ENCODE results near the gene CDCP1. TPM values are rescaled to one million over a fixed set of nuclear protein-coding genes. Genes with fewer than 3 reads are reported as not detected.
"Not testable (repeated sequence)": the region's sequence is repeated elsewhere in the genome, so short reads cannot be mapped to it uniquely, and the experiment has no call there.

Gene CDCP1
- total RNA-seq, 1 donor from 2014 or later: 53.5 TPM

DNA sequence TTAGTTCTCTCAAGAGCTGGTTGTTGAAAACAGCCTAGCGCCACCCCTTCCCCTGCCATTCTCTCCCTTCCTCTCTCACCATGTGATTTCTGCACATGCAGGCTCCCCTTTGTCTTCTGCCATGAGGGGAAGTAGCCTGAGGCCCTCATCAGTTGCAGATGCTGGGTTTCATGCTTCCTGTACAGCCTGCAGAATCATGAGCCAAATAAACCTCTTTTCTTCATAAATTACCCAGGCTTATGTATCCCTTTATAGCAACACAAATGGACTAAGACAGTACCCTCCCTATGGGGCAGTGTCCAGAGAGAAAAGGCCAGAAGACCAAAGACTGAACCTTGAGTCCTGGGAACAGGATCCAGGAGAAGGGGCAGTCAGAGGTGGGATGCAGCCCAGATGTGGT is 65.4 kb downstream of the CDCP1 start:
- DNase-seq (ENCODE audit: low read depth): no peak

DNA sequence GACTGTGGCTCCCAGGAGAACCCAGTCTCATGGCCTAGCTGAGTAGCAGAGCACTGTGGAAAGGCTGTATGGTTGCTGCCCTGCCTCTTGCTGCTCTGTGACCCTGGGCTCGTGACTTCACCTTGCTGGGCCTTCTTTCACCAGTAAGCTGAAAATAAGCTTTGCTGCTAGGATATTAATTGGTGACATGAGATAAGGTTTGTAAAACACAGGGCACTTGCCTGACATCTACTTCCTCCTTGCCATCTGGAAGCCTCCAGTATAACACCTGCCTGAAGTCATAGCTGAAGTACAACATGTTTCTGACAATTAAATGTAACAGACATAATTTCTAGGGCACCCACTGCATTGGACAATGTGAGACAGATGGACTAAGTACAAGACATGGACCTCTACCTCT is 66.5 kb downstream of the CDCP1 start:
- no peak overlapping the region for H3K4me3 ChIP-seq (ENCODE audit: low read depth, low read length)
- DNase-seq (ENCODE audit: low read depth): no peak
- TF ChIP-seq, protein P1, sequence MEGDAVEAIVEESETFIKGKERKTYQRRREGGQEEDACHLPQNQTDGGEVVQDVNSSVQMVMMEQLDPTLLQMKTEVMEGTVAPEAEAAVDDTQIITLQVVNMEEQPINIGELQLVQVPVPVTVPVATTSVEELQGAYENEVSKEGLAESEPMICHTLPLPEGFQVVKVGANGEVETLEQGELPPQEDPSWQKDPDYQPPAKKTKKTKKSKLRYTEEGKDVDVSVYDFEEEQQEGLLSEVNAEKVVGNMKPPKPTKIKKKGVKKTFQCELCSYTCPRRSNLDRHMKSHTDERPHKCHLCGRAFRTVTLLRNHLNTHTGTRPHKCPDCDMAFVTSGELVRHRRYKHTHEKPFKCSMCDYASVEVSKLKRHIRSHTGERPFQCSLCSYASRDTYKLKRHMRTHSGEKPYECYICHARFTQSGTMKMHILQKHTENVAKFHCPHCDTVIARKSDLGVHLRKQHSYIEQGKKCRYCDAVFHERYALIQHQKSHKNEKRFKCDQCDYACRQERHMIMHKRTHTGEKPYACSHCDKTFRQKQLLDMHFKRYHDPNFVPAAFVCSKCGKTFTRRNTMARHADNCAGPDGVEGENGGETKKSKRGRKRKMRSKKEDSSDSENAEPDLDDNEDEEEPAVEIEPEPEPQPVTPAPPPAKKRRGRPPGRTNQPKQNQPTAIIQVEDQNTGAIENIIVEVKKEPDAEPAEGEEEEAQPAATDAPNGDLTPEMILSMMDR (conservative IDR thresholded peaks at IDR 0.05; ENCODE audit: low read depth, low read length): no peak

More for the DNA sequence above, 65.4 kb downstream of the CDCP1 start:
- TF ChIP-seq, protein P1 (conservative IDR thresholded peaks at IDR 0.05; ENCODE audit: low read depth, low read length): no peak
- no peak overlapping the region for H3K4me3 ChIP-seq (ENCODE audit: low read depth, low read length)

DNA sequence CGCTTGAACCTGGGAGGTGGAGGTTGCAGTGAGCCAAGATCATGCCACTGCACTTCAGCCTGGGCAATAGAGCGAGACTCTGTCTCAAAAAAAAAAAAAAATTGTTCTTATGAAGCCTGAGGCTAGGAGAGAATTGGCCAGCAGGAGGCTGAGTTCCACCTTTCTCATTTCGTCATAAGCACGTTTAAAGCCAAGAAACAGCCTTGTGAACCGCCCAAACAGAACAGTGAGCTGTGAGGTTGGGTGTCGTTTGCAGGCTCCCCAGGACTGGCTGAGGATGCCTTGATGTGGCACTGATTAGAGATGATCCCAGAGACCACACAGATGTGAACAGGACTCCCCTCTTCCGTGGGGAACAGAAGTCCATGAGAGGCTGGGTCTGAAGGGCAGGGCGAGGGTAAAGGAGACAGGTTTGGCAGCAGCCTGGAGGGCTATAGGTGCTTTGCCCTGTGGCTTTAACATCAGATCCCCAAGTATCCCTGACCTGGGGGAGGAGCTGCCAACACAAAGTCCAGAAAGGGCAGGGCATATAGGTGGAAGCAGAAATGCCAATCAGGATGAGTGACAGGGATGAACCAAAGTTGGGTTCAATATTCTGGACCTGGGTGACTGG is 67.2 kb downstream of the CDCP1 start:
- no peak for DNase-seq (ENCODE audit: low read depth)
- no peak overlapping the region for H3K4me3 ChIP-seq (ENCODE audit: low read depth, low read length)
- TF ChIP-seq, protein P1 (conservative IDR thresholded peaks at IDR 0.05; ENCODE audit: low read depth, low read length): peak; percentile 43

DNA sequence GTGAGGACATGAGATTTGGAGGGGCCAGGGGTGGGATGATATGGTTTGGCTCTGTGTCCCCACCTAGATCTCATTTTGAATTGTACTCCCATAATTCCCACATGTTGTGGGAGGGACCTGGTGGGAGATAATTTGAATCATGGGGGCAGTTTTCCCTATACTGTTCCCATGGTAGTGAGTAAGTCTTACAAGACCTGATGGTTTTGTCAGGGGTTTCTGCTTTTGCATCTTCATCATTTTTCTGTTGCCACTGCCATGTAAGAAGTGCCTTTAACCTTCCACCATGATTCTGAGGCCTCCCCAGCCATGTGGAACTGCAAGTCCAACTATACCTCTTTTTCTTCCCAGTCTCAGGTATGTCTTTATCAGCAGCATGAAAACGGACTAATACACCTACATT is 67.9 kb downstream of the CDCP1 start:
- not testable (repeated sequence) for H3K4me3 ChIP-seq (ENCODE audit: low read depth, low read length); DNase-seq (ENCODE audit: low read depth)

DNA sequence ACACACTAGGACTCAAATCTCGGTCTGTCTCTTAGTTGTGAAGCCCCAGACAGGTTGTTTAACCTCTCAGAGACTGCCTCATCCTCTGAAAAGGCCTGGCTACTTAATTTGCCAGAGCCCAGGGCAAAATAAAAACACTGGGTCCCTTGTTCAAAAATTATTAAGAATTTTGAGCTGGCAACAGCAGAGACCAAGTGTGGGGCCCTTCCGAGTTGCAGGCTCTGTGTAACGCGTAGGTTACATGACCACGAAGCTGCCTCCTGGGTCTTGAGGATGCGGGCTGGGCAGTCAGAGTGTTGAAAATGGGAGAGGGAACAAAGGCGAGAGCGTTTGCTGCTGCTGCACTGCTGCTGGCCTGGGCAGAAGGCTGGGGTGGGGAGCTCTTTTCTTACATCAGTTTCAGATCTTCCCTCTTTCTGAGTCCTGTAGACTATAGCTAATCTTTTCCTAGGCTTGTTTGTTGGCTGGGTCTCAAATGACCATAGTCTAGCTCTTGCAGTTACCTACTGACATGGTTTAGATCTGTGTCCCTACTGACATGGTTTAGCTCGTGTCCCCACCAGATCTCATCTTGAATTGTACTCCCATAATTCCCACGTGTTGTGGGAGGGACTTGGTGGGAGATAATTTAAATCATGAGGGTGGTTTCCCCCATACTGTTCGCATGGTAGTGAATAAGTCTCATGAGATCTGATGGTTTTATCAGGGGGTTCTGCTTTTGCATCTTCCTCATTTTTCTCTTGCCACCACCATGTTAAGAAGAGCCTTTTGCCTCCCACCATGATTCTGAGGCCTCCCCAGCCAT is 70.2 kb downstream of the CDCP1 start:
- TF ChIP-seq, protein P1 (conservative IDR thresholded peaks at IDR 0.05; ENCODE audit: low read depth, low read length): no peak
- no peak for DNase-seq (ENCODE audit: low read depth)
- no peak overlapping the region for H3K4me3 ChIP-seq (ENCODE audit: low read depth, low read length)

DNA sequence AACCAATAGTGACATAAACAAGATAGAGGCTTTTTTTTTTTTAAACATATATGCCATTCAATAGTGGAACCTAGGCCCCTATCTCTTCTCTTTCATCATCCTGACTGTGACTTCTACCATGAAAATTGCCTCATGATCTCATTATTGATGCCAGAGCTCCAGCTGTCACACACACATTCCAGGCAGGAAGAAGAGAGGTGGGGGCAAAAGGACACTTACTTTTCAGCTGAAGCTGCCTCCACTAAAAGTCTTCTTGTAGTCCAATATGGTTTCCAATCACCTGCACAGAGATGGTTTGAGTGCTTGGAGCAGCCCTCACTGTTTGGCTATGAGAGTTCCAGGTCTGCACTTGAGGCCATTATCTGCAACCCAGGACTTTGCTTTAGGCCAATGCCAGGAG is 75.1 kb downstream of the CDCP1 start:
- DNase-seq (ENCODE audit: low read depth): no peak
- TF ChIP-seq, protein P1 (conservative IDR thresholded peaks at IDR 0.05; ENCODE audit: low read depth, low read length): no peak
- no peak overlapping the region for H3K4me3 ChIP-seq (ENCODE audit: low read depth, low read length)

DNA sequence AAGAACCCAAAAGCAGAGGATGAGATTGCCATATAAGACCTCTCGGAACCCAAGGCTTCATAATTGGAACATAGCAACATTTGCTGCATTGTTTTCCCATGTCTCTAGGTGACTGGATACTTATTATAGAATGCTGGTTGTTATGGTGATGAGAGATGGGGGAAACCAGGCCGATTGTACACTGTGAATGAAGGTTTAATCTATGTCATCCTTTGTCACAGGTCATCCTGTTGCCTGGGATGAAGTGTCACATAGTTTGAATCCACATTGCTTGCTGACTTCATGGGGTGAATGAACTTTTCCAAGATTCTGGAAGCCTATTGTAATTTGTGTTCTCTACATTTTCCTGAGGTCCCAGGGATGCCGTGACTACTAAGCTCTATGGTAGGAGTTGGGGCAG is 78.2 kb downstream of the CDCP1 start:
- no peak overlapping the region for H3K4me3 ChIP-seq (ENCODE audit: low read depth, low read length)
- TF ChIP-seq, protein P1 (conservative IDR thresholded peaks at IDR 0.05; ENCODE audit: low read depth, low read length): no peak
- DNase-seq (ENCODE audit: low read depth): no peak
